Chondrocyte (in vitro differentiated cells): ENCODE data around the gene GRWD1. TPM values are rescaled to one million over a fixed set of nuclear protein-coding genes. Genes with fewer than 3 reads are reported as not detected.

ENCODE experiments used
- DNase-seq: peaks from one replicate; pipeline ENCODE4 v3.0.0; 2021; ENCODE audit warnings: mixed read lengths, low spot score
- H3K27ac Mint-ChIP-seq: one replicate; pipeline ENCODE4 v1.8.0; 2021; ENCODE audit warnings: mild to moderate bottlenecking, moderate library complexity, mixed read lengths; ENCODE audit not compliant: unreplicated experiment
- H3K27me3 Mint-ChIP-seq: 2 replicates; pipeline ENCODE4 v1.8.0; 2021; ENCODE audit warnings: low read depth, mixed read lengths
- H3K36me3 Mint-ChIP-seq: 2 replicates; pipeline ENCODE4 v1.8.0; 2021; ENCODE audit warnings: low read depth, mixed read lengths
- H3K4me1 Mint-ChIP-seq: 2 replicates; pipeline ENCODE4 v1.8.0; 2021; ENCODE audit warnings: low read depth, mild to moderate bottlenecking, mixed read lengths
- H3K4me3 Mint-ChIP-seq: one replicate; pipeline ENCODE4 v1.8.0; 2021; ENCODE audit warnings: mild to moderate bottlenecking, moderate library complexity, mixed read lengths; ENCODE audit not compliant: unreplicated experiment
- H3K9me3 Mint-ChIP-seq: 2 replicates; pipeline ENCODE4 v1.8.0; 2021; ENCODE audit warnings: low read depth, mixed read lengths
- CTCF ChIP-seq: fragments of 200-600 bp; sonication (generic); IDR thresholded peaks from 2 replicates; pipeline ENCODE4 v1.5.0; 2021; ENCODE audit warnings: antibody characterized with exemption, mild to moderate bottlenecking, moderate library complexity
- total RNA-seq: library from RNA; stranded (reverse); gene quantifications from 3 replicates; pipeline ENCODE4 v1.2.1, GENCODE V29; 2021

GRWD1 gene
- total RNA-seq, 1 donor from 2014 or later = 20.7 TPM

GRCh38 chr19:48446579-48446978 is 796 bp downstream of the GRWD1 start:
- peak overlapping the region; percentile 98 for H3K27ac Mint-ChIP-seq
- DNase-seq = no peak
- no peaks in the 10 kb centered on the region for H3K9me3 Mint-ChIP-seq
- H3K4me3 Mint-ChIP-seq = peak overlapping the region; percentile 86
- H3K27me3 Mint-ChIP-seq = no peaks in the 10 kb centered on the region
- TF ChIP-seq CTCF = no peak
- H3K4me1 Mint-ChIP-seq = peaks cover 23% of the 10 kb centered on the region
- H3K36me3 Mint-ChIP-seq = peaks cover 11% of the 10 kb centered on the region

GRCh38 chr19:48448563-48448962 is 2.8 kb downstream of the GRWD1 start:
- no peaks in the 10 kb centered on the region for H3K27me3 Mint-ChIP-seq
- no peak overlapping the region for H3K4me3 Mint-ChIP-seq
- peaks cover 23% of the 10 kb centered on the region for H3K4me1 Mint-ChIP-seq
- H3K27ac Mint-ChIP-seq = no peak overlapping the region
- DNase-seq = no peak
- peaks cover 13% of the 10 kb centered on the region for H3K36me3 Mint-ChIP-seq
- H3K9me3 Mint-ChIP-seq = no peaks in the 10 kb centered on the region
- no peak for TF ChIP-seq CTCF

GRCh38 chr19:48450441-48450840 is 4.7 kb downstream of the GRWD1 start:
- no peak overlapping the region for H3K27ac Mint-ChIP-seq
- no peaks in the 10 kb centered on the region for H3K27me3 Mint-ChIP-seq
- H3K4me1 Mint-ChIP-seq = peaks cover 10% of the 10 kb centered on the region
- no peak for TF ChIP-seq CTCF
- DNase-seq = no peak
- H3K4me3 Mint-ChIP-seq = no peak overlapping the region
- no peaks in the 10 kb centered on the region for H3K9me3 Mint-ChIP-seq
- peaks cover 22% of the 10 kb centered on the region for H3K36me3 Mint-ChIP-seq

- Mint-ChIP-seq H3K27me3 (no peaks in the 10 kb centered on the region), H3K36me3 (peaks cover 22% of the 10 kb centered on the region), H3K4me3 (no peak overlapping the region), H3K9me3 (no peaks in the 10 kb centered on the region), H3K4me1 (peaks cover 10% of the 10 kb centered on the region), H3K27ac (no peak overlapping the region)
- TF ChIP-seq CTCF = no peak
- no peak for DNase-seq
Observed at GRCh38 chr19:48450863-48451262, 5.1 kb downstream of the GRWD1 start.

GRCh38 chr19:48451624-48452023 is 5.8 kb downstream of the GRWD1 start:
- peaks cover 22% of the 10 kb centered on the region for H3K36me3 Mint-ChIP-seq
- no peak overlapping the region for H3K4me3 Mint-ChIP-seq
- no peaks in the 10 kb centered on the region for H3K27me3 Mint-ChIP-seq
- H3K4me1 Mint-ChIP-seq = peaks cover 5% of the 10 kb centered on the region
- TF ChIP-seq CTCF = no peak
- DNase-seq = no peak
- no peaks in the 10 kb centered on the region for H3K9me3 Mint-ChIP-seq
- H3K27ac Mint-ChIP-seq = no peak overlapping the region
